Measurements from ENCODE around the gene VWC2L. TPM values are rescaled to one million over a fixed set of nuclear protein-coding genes. Genes with fewer than 3 reads are reported as not detected.

VWC2L gene
- polyA plus RNA-seq, 2 of the 4 experiments (the other 2 are of a cell fraction) = not detected

- TF ChIP-seq JUN (IDR thresholded peaks at IDR 0.05) = no peak
- TF ChIP-seq CHD4 (IDR thresholded peaks at IDR 0.05; ENCODE audit: borderline replicate concordance) = no peak
- TF ChIP-seq NFE2L2 (conservative IDR thresholded peaks at IDR 0.05; ENCODE audit: low read length) = no peak
- no peak for TF ChIP-seq ZNF302 (CRISPR knock-in tag; IDR thresholded peaks at IDR 0.05)
- TF ChIP-seq EP300 (IDR thresholded peaks at IDR 0.05) = no peak
- TF ChIP-seq CBX8 (IDR thresholded peaks at IDR 0.05) = no peak
- no peak for TF ChIP-seq MAFK (IDR thresholded peaks at IDR 0.05; ENCODE audit: partially characterized antibody)
- no peak for TF ChIP-seq CTCF (IDR thresholded peaks at IDR 0.05)
- no peak for TF ChIP-seq RCOR1 (IDR thresholded peaks at IDR 0.05; ENCODE audit: low read depth, low read length)
- no peak for TF ChIP-seq ZC3H11A (IDR thresholded peaks at IDR 0.05)
- no peak for TF ChIP-seq FOSL2 (IDR thresholded peaks at IDR 0.05)
- no peak for TF ChIP-seq FOSL2 (CRISPR knock-in tag; IDR thresholded peaks at IDR 0.05)
- no peak for TF ChIP-seq GATA3 (IDR thresholded peaks at IDR 0.05; ENCODE audit: borderline replicate concordance)
- 9% methylated on average over 2 of the region's 2 CpGs for WGBS (ENCODE audit: missing lambda C conversion rate)
- ATAC-seq (no peak), FAIRE-seq (no peak), DNase-seq (ENCODE audit: low read depth in 1 of 2, low spot score in 1 of 2) (no peak)
- Histone ChIP-seq H3K27ac (no peak overlapping the region), H3K4me1 (no peaks in the 10 kb centered on the region), H3K4me3 (no peak overlapping the region), H3K4me2 (no peak overlapping the region), H3K9me3 (no peaks in the 10 kb centered on the region)
- ChIA-PET CTCF (no interaction called here), POLR2A (no interaction called here)
These were observed 78.3 kb downstream of the VWC2L start for GRCh38 chr2:214489181-214489580.

GRCh38 chr2:214489702-214490101 is 78.8 kb downstream of the VWC2L start:
- CTCF ChIA-PET = interaction anchor here (0.9 kb wide), 1 partner anchor 55 kb away, joined by 3 read pairs; no protein-coding TSS in a partner anchor
- Histone ChIP-seq H3K4me1 (no peaks in the 10 kb centered on the region), H3K9me3 (no peaks in the 10 kb centered on the region), H3K4me2 (no peak overlapping the region), H3K27ac (no peak overlapping the region), H3K4me3 (no peak overlapping the region)
- 2% methylated on average over 2 of the region's 2 CpGs for WGBS (ENCODE audit: missing lambda C conversion rate)
- FAIRE-seq = no peak
- DNase-seq (ENCODE audit: low read depth in 1 of 2, low spot score in 1 of 2) = no peak
- POLR2A ChIA-PET = no interaction called here
- no peak for TF ChIP-seq BCL3 (IDR thresholded peaks at IDR 0.05)
- TF ChIP-seq EP300 (IDR thresholded peaks at IDR 0.05) = no peak
- TF ChIP-seq MAZ (IDR thresholded peaks at IDR 0.05; ENCODE audit: borderline replicate concordance, low read depth, low read length) = no peak
- no peak for TF ChIP-seq RNF2 (IDR thresholded peaks at IDR 0.05; ENCODE audit: borderline replicate concordance, low read depth)
- TF ChIP-seq HES2 (IDR thresholded peaks at IDR 0.05) = no peak
- no peak for TF ChIP-seq RCOR1 (IDR thresholded peaks at IDR 0.05; ENCODE audit: low read depth, low read length)
- TF ChIP-seq FOXS1 (CRISPR knock-in tag; IDR thresholded peaks at IDR 0.05) = no peak
- TF ChIP-seq ELK1 (IDR thresholded peaks at IDR 0.05; ENCODE audit: low read depth, low read length) = no peak
- TF ChIP-seq ATOH8 (CRISPR knock-in tag; IDR thresholded peaks at IDR 0.05; ENCODE audit: low read depth) = no peak
- TF ChIP-seq JUNB (IDR thresholded peaks at IDR 0.05) = no peak
- TF ChIP-seq JUN (IDR thresholded peaks at IDR 0.05) = no peak
- no peak for TF ChIP-seq NR3C1 (IDR thresholded peaks at IDR 0.05)
- no peak for TF ChIP-seq NFE2L2 (conservative IDR thresholded peaks at IDR 0.05; ENCODE audit: low read length)
- TF ChIP-seq HEYL (CRISPR knock-in tag; IDR thresholded peaks at IDR 0.05) = no peak
- TF ChIP-seq ESRRA (IDR thresholded peaks at IDR 0.05; ENCODE audit: borderline replicate concordance, low read length) = no peak
- TF ChIP-seq EHMT2 (IDR thresholded peaks at IDR 0.05; ENCODE audit: low read depth) = no peak
- TF ChIP-seq TP53 (CRISPR knock-in tag; IDR thresholded peaks at IDR 0.05) = no peak
- TF ChIP-seq USF2 (IDR thresholded peaks at IDR 0.05) = no peak
- no peak for TF ChIP-seq PHF8 (IDR thresholded peaks at IDR 0.05; ENCODE audit: borderline replicate concordance, low read depth)
- TF ChIP-seq MYC (IDR thresholded peaks at IDR 0.05; ENCODE audit: borderline replicate concordance, low read length) = no peak
- no peak for ATAC-seq
